GM21619 (cell line): ENCODE results near the gene TRMO.

Source experiments
- ATAC-seq: cut with Tn5 transposase; IDR thresholded peaks from one replicate; pipeline ENCODE4 v1.9.1; 2021; ENCODE audit not compliant: unreplicated experiment

TRMO gene

DNA sequence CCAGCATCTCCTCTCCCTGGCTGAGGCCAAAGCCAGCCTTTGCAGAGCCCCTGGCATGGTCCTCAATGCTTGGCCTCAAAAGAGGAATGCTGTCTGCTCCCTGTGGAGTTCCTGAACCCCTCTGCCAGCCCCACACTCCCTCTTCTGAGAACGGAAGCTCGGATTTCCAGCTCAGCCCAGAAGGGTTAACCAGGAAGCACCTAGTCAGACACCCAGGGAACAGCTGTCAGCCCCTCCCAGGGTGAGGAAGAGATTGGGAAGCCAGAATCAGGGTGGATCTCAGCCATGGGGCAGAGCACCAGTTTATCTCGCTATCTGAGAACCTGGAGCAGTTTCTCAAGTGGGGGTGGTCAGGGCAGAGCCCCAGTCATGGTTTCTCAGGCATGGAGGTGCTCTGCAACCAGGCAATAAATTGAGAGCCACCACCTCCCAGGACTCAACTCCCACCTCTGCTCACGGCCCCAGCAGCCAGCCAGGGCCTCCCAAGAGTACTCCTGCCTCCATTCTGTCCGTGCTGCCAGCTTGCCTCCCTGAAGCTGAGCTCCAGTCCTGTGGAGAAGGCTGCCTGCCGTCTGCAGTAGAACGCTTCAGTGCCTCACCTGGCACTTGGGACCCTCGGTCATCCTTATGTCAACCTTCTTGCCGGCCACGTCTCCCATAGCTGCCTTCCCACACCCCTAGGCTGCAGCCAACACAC lies 61.7 kb downstream of the TRMO start:
- no peak for ATAC-seq

DNA sequence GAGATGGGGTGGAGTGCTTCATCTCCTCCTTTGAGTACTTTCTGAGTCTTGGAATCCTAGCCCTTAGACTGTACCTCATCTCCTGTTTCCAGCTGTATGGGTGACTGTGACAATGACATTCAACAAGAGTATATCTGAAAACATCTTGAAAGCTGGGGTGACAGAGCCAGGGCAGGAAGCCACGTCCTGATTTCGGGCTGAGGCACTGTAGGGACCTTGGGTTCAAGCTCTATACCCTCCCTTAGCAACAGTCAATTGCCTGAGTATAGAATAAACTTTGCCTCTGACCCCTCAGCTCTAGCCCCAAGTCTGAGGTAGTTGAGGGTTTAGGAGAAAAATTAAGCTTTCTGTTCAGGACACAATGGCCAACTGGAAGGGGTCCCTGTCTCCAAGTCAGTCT lies 63.0 kb downstream of the TRMO start:
- ATAC-seq: no peak

DNA sequence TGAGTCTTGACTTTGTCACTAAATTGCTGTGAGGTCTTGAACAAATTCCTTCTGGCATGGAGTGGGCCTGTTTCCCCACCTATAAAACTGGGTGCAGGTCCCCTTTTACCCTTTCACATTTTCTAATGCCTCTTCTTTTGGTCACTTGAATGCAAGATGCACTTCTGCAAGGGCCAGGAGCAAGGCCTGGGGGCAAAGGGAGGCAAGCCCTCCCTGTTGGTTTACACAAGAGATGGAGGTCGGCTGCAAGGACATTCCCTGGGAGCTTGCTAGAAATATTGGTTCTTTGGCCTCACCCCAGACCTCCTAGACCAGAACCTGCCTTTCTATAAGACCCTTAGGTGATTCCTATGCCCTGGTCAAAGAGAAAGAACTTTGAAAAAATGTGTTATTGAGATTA lies 63.5 kb downstream of the TRMO start:
- ATAC-seq: no peak

DNA sequence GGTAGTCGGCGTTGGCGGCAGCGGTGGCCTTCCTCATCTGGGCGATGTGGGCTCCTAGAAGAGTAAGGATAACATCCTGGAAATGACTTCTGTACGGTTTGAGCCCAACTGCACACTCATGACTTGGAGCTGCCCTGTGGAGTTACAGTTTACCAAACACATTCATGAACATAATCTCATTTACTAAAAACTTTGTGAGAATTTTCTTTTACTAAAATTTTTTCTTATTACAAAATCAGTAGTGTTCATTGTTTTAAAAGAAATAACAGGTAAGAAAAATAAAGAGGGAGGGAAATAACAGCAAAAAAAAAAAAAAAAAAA lies 63.9 kb downstream of the TRMO start:
- ATAC-seq: no peak

DNA sequence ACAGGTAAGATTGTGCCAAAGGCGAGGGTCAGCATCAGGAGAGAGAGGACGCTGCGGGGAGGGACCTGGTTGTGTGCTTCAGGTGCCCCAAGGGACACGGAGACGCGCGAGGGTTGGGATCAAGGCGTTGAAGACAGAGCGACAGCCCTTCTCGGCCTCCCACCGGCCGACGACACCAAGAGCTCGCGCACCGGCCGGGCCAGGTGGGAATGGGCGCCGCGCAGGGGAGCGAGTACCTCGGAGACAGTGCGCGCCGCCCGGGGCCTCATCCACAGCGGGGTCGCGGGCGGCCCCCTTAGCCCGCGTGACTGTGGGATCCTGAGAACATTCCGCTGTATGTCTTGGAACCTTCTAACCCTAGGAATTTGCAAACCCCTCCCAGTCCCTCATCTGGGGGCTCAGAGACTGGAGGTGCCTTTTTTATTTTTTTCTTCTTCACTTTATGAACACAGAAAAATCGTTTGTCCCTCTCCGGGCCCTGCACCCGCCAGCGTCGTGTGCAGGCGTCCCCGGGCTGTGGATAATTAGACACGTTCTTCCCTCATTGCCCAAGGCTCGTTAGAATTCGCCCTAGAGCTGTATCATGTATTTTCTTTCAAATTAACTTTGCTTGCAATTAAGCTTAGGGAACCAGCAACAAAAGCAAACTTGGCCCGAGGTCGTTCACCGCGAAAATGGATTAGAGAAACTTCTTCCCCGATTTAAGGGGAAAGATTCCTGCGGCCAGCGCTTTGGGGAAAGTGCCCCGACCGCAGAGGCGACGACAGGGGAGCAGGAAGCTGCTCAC lies 64.5 kb downstream of the TRMO start:
- no peak for ATAC-seq

DNA sequence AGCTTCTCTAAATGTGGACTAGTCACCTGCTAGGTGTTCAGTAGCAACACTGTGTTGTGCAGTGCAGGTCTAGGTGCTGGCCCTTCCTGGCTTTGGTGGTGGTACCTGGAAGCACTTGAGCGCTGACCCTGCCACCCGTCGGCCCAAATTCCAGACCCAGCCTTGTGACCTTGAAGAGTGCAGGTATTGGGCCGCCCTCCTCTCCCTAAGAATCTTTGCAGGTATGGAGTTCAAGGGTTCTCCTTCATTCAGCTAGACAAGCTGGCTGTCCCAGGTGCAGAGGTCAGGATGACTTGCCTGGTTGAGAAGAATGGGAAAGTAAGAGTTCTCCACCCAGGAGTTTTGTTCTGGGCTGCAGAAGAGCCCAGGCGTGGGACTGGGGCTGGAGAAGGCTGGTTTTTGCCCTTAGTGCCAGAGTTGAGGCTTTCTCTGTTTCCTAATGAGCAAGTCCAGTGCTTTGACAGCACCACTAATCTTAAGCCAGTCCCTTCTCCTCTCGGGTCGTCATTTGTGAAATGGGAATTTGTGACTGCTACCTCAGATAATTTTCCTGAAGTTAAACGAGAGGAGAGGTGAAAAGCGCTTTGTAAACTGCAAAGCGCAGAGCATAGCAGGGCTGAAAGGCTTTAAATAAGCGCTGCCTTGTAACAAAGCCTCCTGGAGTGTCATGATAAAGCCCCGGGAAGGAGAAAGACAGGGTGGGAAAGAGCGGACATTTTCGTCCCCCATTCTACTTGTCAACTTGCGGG lies 65.3 kb downstream of the TRMO start:
- no peak for ATAC-seq

DNA sequence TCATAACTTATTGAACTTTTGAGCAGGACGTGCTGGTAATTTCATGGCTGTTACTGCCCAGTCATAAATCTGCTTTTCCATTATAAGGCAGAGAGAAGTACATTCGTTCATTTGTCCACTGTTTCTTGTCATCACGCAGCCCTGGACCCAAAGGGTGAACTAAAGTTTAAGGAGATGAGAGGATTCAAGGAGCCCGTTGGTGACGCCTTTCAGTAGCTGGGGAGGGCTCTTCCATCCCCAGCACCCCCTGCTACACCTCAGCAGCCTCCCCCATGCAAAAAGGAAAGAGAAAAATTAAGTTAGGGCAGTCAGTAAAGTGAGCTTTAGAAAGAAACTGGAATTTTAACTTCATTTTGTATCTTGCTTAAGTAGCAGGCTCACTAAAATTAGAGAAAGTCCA lies 66.4 kb downstream of the TRMO start:
- no peak for ATAC-seq

DNA sequence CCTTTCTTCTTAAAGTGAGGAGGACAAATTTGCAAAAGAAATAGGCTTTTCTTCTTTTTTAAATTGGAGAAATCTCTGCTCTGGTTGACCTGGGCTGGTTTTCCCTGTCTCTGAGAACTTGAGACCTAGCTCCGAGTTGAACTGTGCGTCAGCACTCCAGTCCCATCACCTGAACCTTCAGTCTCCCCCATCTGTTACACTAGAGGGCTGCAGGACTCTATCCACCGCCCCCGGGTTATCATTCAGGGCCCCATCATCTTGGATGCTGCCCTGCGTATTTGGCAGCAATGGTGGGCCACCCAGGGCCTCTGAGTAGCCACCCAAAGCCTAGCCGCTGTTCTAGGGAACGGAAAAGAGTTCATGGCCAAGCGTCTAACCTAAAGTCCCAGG lies 66.8 kb downstream of the TRMO start:
- no peak for ATAC-seq

DNA sequence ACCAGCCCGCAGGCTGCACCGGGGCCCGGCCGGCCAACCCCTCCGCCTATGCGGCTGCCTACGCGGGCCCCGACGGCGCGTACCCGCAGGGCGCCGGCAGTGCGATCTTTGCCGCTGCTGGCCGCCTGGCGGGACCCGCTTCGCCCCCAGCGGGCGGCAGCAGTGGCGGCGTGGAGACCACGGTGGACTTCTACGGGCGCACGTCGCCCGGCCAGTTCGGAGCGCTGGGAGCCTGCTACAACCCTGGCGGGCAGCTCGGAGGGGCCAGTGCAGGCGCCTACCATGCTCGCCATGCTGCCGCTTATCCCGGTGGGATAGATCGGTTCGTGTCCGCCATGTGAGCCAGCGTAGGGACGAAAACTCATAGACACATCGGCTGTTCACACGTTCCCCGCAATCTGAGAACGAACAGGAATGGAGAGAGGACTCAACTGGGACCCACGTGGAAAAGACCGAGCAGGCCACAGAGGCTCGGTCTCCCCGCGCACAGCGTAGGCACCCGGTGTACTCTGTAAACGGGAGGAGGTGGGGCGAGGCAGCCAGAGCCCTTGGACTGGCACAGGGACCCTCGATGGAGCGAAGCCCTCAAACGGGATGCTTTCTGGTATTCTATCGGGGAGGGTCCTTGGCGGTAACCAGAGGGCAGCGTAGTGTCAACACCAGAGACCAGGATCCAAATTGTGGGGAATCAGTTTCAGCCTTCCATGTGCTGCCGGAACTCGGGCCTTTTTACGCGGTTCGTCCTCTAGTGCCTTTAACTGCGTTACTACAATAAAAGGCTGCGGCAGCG lies 67.4 kb downstream of the TRMO start:
- no peak for ATAC-seq
